SK-N-SH (cell line): Measurements from ENCODE around the gene KIF1A. TPM values are rescaled to one million over a fixed set of nuclear protein-coding genes. Genes with fewer than 3 reads are reported as not detected.

Source experiments
- CTCF ChIA-PET: fragments of 300-600, 350-600 bp; formaldehyde crosslinking; extraction: SDS; loops from one replicate; lab custom pipeline; 2021; lab: Yijun Ruan, JAX
- POLR2A ChIA-PET: fragments of 350-600 bp; sonication (Branson Sonifier 250); formaldehyde crosslinking; extraction: SDS; loops from one replicate; lab custom pipeline; 2020; ENCODE audit warnings: antibody characterized with exemption, inconsistent platforms; lab: Yijun Ruan, JAX
- DNase-seq: peaks from one replicate; pipeline ENCODE4 v3.0.0; 2012
- H2AFZ ChIP-seq: fragments of 200-600 bp; sonication (generic); 2 replicates; pipeline ENCODE4 v1.8.1; 2016; ENCODE audit warnings: antibody characterized with exemption, mild to moderate bottlenecking, low read depth
- H3F3A ChIP-seq: fragments of 200-600 bp; sonication (generic); replicated peaks from 2 replicates; pipeline ENCODE3; 2016; ENCODE audit warnings: antibody characterized with exemption, mild to moderate bottlenecking; ENCODE audit not compliant: insufficient read depth
- H3K27ac ChIP-seq, 2 experiments: fragments of 200-500 bp in 1 of 2; fragments of 200-600 bp in 1 of 2; sonication (Bioruptor generic) in 1 of 2; sonication (generic), shearing (Covaris generic) in 1 of 2; 2 replicates each; pipeline versions ENCODE4 v1.5.1 to v1.6.1; 2014 to 2016; ENCODE audit warnings: low read depth in 2 of 2, inconsistent platforms in 1 of 2, low read length in 1 of 2, mild to moderate bottlenecking in 1 of 2, mixed read lengths in 1 of 2
- H3K27me3 ChIP-seq: fragments of 200-600 bp; sonication (generic), shearing (Covaris generic); 2 replicates; pipeline ENCODE4 v1.6.1; 2016; ENCODE audit warnings: mixed run types; ENCODE audit not compliant: insufficient read depth
- H3K36me3 ChIP-seq, 2 experiments: fragments of 200-500 bp in 1 of 2; fragments of 200-600 bp in 1 of 2; sonication (Bioruptor generic) in 1 of 2; sonication (generic) in 1 of 2; replicated peaks in 1 of 2; 2 replicates each; pipeline versions ENCODE3 to v1.5.1; 2014 to 2016; ENCODE audit warnings: low read length in 1 of 2, mild to moderate bottlenecking in 1 of 2; ENCODE audit not compliant: insufficient read depth in 2 of 2, control insufficient read depth in 1 of 2
- H3K4me1 ChIP-seq, 2 experiments: fragments of 200-500 bp in 1 of 2; fragments of 200-600 bp in 1 of 2; sonication (Bioruptor generic) in 1 of 2; sonication (generic), shearing (Covaris generic) in 1 of 2; 2 replicates each; pipeline versions ENCODE4 v1.5.1 to v1.6.1; 2014 to 2016; ENCODE audit warnings: low read depth in 1 of 2, low read length in 1 of 2, mixed run types in 1 of 2; ENCODE audit not compliant: insufficient read depth in 2 of 2, control insufficient read depth in 1 of 2
- H3K4me2 ChIP-seq: fragments of 200-600 bp; sonication (generic), shearing (Covaris generic); 2 replicates; pipeline ENCODE4 v1.6.1; 2017; ENCODE audit warnings: mixed run types
- H3K4me3 ChIP-seq, 2 experiments: fragments of 200-500 bp in 1 of 2; fragments of 200-600 bp in 1 of 2; sonication (Bioruptor generic) in 1 of 2; sonication (generic), shearing (Covaris generic) in 1 of 2; 2 replicates each; pipeline versions ENCODE4 v1.5.1 to v1.8.1; 2014 to 2016; ENCODE audit warnings: low read depth in 2 of 2, inconsistent platforms in 1 of 2, low read length in 1 of 2, mild to moderate bottlenecking in 1 of 2, mixed read lengths in 1 of 2, moderate library complexity in 1 of 2
- H3K79me2 ChIP-seq: fragments of 200-600 bp; sonication (generic); 2 replicates; pipeline ENCODE4 v1.8.1; 2017; ENCODE audit warnings: mild to moderate bottlenecking; ENCODE audit not compliant: insufficient read depth
- H3K9ac ChIP-seq: fragments of 200-600 bp; sonication (generic); 2 replicates; pipeline ENCODE4 v1.6.1; 2017; ENCODE audit warnings: mixed run types
- H3K9me2 ChIP-seq: fragments of 200-600 bp; sonication (generic); 2 replicates; pipeline ENCODE4 v1.6.1; 2017; ENCODE audit warnings: mixed run types
- H3K9me3 ChIP-seq: fragments of 200-600 bp; sonication (generic); 2 replicates; pipeline ENCODE4 v1.6.1; 2017; ENCODE audit warnings: mixed run types, mild to moderate bottlenecking, moderate library complexity
- H4K20me1 ChIP-seq: fragments of 200-600 bp; sonication (generic); 2 replicates; pipeline ENCODE4 v1.6.1; 2017; ENCODE audit warnings: mild to moderate bottlenecking, mixed run types; ENCODE audit not compliant: insufficient read depth
- CHD2 ChIP-seq: fragments of 150-350 bp; IDR thresholded peaks from 2 replicates; pipeline ENCODE4 v1.6.1; 2018; ENCODE audit warnings: low read length; ENCODE audit not compliant: partially characterized antibody
- EP300 ChIP-seq, 2 experiments: IDR thresholded peaks; 2 replicates each; pipeline versions ENCODE4 v1.4.0 to v1.6.1; 2012; ENCODE audit warnings: borderline replicate concordance in 1 of 2, low read depth in 1 of 2, low read length in 1 of 2
- FOSL2 ChIP-seq: IDR thresholded peaks from 2 replicates; pipeline ENCODE4 v1.4.0; 2012; ENCODE audit warnings: low read depth, mild to moderate bottlenecking, moderate library complexity, borderline replicate concordance
- JUND ChIP-seq: IDR thresholded peaks from 2 replicates; pipeline ENCODE4 v1.4.0; 2012
- MXI1 ChIP-seq: IDR thresholded peaks from 2 replicates; pipeline ENCODE4 v1.6.1; 2012; ENCODE audit warnings: mild to moderate bottlenecking, low read depth, low read length, improper control_type of control experiment
- NFIC ChIP-seq: IDR thresholded peaks from 2 replicates; pipeline ENCODE4 v1.4.0; 2012; ENCODE audit warnings: borderline replicate concordance
- PBX3 ChIP-seq: IDR thresholded peaks from 2 replicates; pipeline ENCODE4; 2012
- RAD21 ChIP-seq: IDR thresholded peaks from 2 replicates; pipeline ENCODE4 v1.6.1; 2012; ENCODE audit warnings: mild to moderate bottlenecking, low read length
- REST ChIP-seq: IDR thresholded peaks from 2 replicates; pipeline ENCODE4 v1.6.1; 2012; ENCODE audit warnings: mild to moderate bottlenecking, low read depth, low read length, moderate library complexity
- SIN3A ChIP-seq: IDR thresholded peaks from 2 replicates; pipeline ENCODE4 v1.6.1; 2012; ENCODE audit warnings: low read depth, mild to moderate bottlenecking, low read length, moderate library complexity, borderline replicate concordance
- TAF1 ChIP-seq: IDR thresholded peaks from 2 replicates; pipeline ENCODE4 v1.6.1; 2012; ENCODE audit warnings: low read depth, mild to moderate bottlenecking, low read length, moderate library complexity, borderline replicate concordance
- TCF12 ChIP-seq: IDR thresholded peaks from 2 replicates; pipeline ENCODE4 v1.4.0; 2012
- TEAD4 ChIP-seq: IDR thresholded peaks from 2 replicates; pipeline ENCODE4 v1.4.0; 2012; ENCODE audit warnings: mild to moderate bottlenecking, borderline replicate concordance; ENCODE audit not compliant: insufficient read depth
- ZBTB33 ChIP-seq: IDR thresholded peaks from 2 replicates; pipeline ENCODE4 v1.4.0; 2012; ENCODE audit warnings: low read depth, borderline replicate concordance
- WGBS: methylation state at CpG from one replicate; pipeline ENCODE4 v1.1.6; 2017; ENCODE audit warnings: low lambda C conversion rate; 5-methylcytosine and 5-hydroxymethylcytosine counted together
- polyA plus RNA-seq, 3 experiments: library from polyadenylated mRNA; depleted of rRNA; stranded (reverse); fragments of >200 nt; gene quantifications; 2 replicates each; pipeline ENCODE4 v1.2.3, GENCODE V29; 2012

The KIF1A gene
- polyA plus RNA-seq, 1 of the 3 experiments (the other 2 are of a cell fraction), result 0.21 TPM

GRCh38 chr2:240707821-240708220 lies 112.2 kb downstream of the KIF1A start:
- Histone ChIP-seq H3K4me1 (no peaks in the 10 kb centered on the region; a peak in 1 of 4 replicates), H3K4me2 (no peak overlapping the region), H3K9me2 (no peaks in the 10 kb centered on the region), H3K9me3 (no peaks in the 10 kb centered on the region), H3K9ac (no peak overlapping the region), H3F3A (no peaks in the 10 kb centered on the region), H4K20me1 (no peaks in the 10 kb centered on the region), H3K27ac (no peak overlapping the region), H3K79me2 (no peaks in the 10 kb centered on the region)
- CTCF ChIA-PET, result interaction anchor here (1.0 to 2.0 kb wide), 4 partner anchors 133 to 194 kb away, joined by 3 to 10 read pairs (median 4); no protein-coding TSS in a partner anchor
- 64% methylated on average over 10 of the region's 10 CpGs for WGBS
- POLR2A ChIA-PET, result no interaction called here
- no peak for DNase-seq
- no peak for TF ChIP-seq ZBTB33
- TF ChIP-seq RAD21, result no peak
- no peak for TF ChIP-seq FOSL2
- no peak for TF ChIP-seq SIN3A
- no peak for TF ChIP-seq JUND
- TF ChIP-seq CHD2, result no peak
- TF ChIP-seq, all 33 proteins: peak for 0
- peaks cover 9% of the 10 kb centered on the region; the same call in 1 of the 2 replicates for H3K27me3 ChIP-seq
- H2AFZ ChIP-seq, result no peak overlapping the region
- H3K4me3 ChIP-seq, result no peak overlapping the region
- H3K36me3 ChIP-seq, result no peaks in the 10 kb centered on the region

- 56% methylated on average over 15 of the region's 15 CpGs for WGBS
- Histone ChIP-seq H3K4me3 (no peak overlapping the region), H2AFZ (no peak overlapping the region), H3K4me1 (no peaks in the 10 kb centered on the region; a peak in 1 of 4 replicates), H3F3A (no peaks in the 10 kb centered on the region), H3K27me3 (peaks cover 9% of the 10 kb centered on the region; the same call in 1 of the 2 replicates), H3K79me2 (no peaks in the 10 kb centered on the region), H3K9me3 (no peaks in the 10 kb centered on the region), H3K9ac (no peak overlapping the region), H3K4me2 (no peak overlapping the region), H3K36me3 (no peaks in the 10 kb centered on the region), H4K20me1 (no peaks in the 10 kb centered on the region), H3K27ac (no peak overlapping the region), H3K9me2 (no peaks in the 10 kb centered on the region)
- no peak for DNase-seq
- CTCF ChIA-PET, result interaction anchor here (1.2 to 1.5 kb wide), 2 partner anchors 133 to 193 kb away, joined by 4 read pairs; no protein-coding TSS in a partner anchor
- TF ChIP-seq MXI1 (no peak), CHD2 (no peak), SIN3A (no peak), TAF1 (no peak), TCF12 (no peak), NFIC (no peak), PBX3 (no peak), REST (no peak), EP300 (IDR thresholded peaks at IDR 0.05; ENCODE audit: borderline replicate concordance in 1 of 2, low read depth in 1 of 2, low read length in 1 of 2) (no peak), ZBTB33 (no peak), TEAD4 (no peak)
- POLR2A ChIA-PET, result no interaction called here
Observed at GRCh38 chr2:240707043-240707756, 112.8 kb downstream of the KIF1A start.
